Islet precursor cell (in vitro differentiated cells): ENCODE measurements around the gene TMEM143.

Experiments used
- DNase-seq: peaks from one replicate; pipeline ENCODE4 v3.0.0-alpha.2; 2018

TMEM143 gene

GRCh38 chr19:48290771-48291488, 72.8 kb downstream of the TMEM143 start:
- DNase-seq: peak; percentile 92

GRCh38 chr19:48290401-48290770, 73.4 kb downstream of the TMEM143 start:
- DNase-seq: peak; percentile 95

GRCh38 chr19:48287748-48288147, 76.0 kb downstream of the TMEM143 start:
- no peak for DNase-seq

- no peak for DNase-seq
Measured at GRCh38 chr19:48284896-48285295, 78.8 kb downstream of the TMEM143 start.

- DNase-seq: no peak
Measured at GRCh38 chr19:48283908-48284307, 79.8 kb downstream of the TMEM143 start.
